ENCODE data around the gene PHF21A.

The PHF21A gene

GRCh38 chr11:46107408-46107718 lies 13.9 kb downstream of the PHF21A start:
- Histone ChIP-seq H3K27ac (ENCODE audit: low read depth, low read length) (no peak overlapping the region), H3K4me2 (ENCODE audit: low read depth, low read length, poor library complexity, severe bottlenecking) (no peak overlapping the region), H3F3A (ENCODE audit: insufficient read depth) (no peaks in the 10 kb centered on the region; the same call in 1 of the 2 replicates), H3K4me3 (ENCODE audit: insufficient read depth, low read length, poor library complexity, severe bottlenecking) (no peak overlapping the region), H3K9ac (ENCODE audit: low read length) (no peak overlapping the region), H3K36me3 (ENCODE audit: low read length) (no peaks in the 10 kb centered on the region), H3K27me3 (ENCODE audit: low read length) (no peaks in the 10 kb centered on the region), H3K9me2 (replicated peaks; ENCODE audit: insufficient read depth, low read length) (no peaks in the 10 kb centered on the region), H4K20me1 (ENCODE audit: low read depth, low read length) (peaks cover 28% of the 10 kb centered on the region; the same call in 1 of the 2 replicates), H3K9me3 (ENCODE audit: insufficient read depth, low read length) (no peaks in the 10 kb centered on the region), H3K79me2 (ENCODE audit: insufficient read depth, low read length) (peaks cover 40% of the 10 kb centered on the region), H2AFZ (ENCODE audit: low read depth, low read length, severe bottlenecking) (no peak overlapping the region)
- TF ChIP-seq EZH2phosphoT487 (conservative IDR thresholded peaks at IDR 0.05; ENCODE audit: low read length) (no peak), CTCF (IDR thresholded peaks at IDR 0.05; ENCODE audit: insufficient read depth, low read length, poor library complexity, severe bottlenecking) (no peak)

DNA sequence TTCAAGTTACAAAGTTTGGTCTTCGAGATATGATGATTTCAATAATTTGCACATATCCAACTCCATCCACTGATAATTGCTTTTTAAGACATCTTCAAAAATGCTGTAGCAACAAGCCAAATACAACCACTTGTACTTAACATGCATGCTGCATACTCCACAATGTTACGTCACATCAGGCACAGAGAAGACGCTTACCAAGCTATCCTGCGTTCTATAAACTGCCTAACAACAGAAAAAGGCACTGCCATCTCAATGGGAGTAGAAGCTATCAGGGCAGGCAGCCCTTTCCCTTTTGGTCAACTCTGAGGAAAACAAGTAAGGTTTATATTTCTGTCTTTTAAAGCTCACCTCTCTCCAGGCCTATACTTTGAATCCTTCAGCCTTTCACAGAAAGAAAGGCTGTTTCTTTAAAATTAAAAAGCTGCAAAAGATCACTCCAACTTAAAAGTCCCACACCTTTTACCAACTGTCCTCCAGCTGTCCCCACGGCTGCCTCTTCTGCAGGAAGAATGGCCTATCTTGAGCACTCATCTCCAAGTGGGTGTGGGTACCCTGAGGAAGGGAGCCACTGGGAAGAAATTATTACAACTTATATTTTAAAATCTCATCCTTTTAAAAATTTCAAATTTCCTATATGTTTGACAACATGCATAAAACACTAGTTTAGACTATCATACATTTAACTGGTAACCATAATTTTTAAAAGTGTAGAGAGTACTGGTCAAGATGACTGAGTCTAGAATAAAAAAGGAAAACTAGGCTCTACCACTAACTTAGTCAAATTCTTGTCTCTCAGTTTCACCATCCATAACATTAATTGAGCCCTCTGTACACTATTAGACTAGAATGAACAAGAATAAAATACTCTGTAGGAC lies 14.5 kb downstream of the PHF21A start:
- no peak overlapping the region for H3K4me3 ChIP-seq (ENCODE audit: insufficient read depth, low read length, poor library complexity, severe bottlenecking)
- H3K27me3 ChIP-seq (ENCODE audit: low read length): no peaks in the 10 kb centered on the region
- no peak overlapping the region for H2AFZ ChIP-seq (ENCODE audit: low read depth, low read length, severe bottlenecking)
- no peaks in the 10 kb centered on the region; the same call in 1 of the 2 replicates for H3F3A ChIP-seq (ENCODE audit: insufficient read depth)
- TF ChIP-seq CTCF (IDR thresholded peaks at IDR 0.05; ENCODE audit: insufficient read depth, low read length, poor library complexity, severe bottlenecking) (no peak), EZH2phosphoT487 (conservative IDR thresholded peaks at IDR 0.05; ENCODE audit: low read length) (no peak)
- peaks cover 23% of the 10 kb centered on the region; the same call in 1 of the 2 replicates for H4K20me1 ChIP-seq (ENCODE audit: low read depth, low read length)
- H3K9me2 ChIP-seq (replicated peaks; ENCODE audit: insufficient read depth, low read length): no peaks in the 10 kb centered on the region
- H3K27ac ChIP-seq (ENCODE audit: low read depth, low read length): no peak overlapping the region
- H3K79me2 ChIP-seq (ENCODE audit: insufficient read depth, low read length): peaks cover 34% of the 10 kb centered on the region
- no peaks in the 10 kb centered on the region for H3K36me3 ChIP-seq (ENCODE audit: low read length)
- no peak overlapping the region for H3K9ac ChIP-seq (ENCODE audit: low read length)
- H3K4me2 ChIP-seq (ENCODE audit: low read depth, low read length, poor library complexity, severe bottlenecking): no peak overlapping the region
- no peaks in the 10 kb centered on the region for H3K9me3 ChIP-seq (ENCODE audit: insufficient read depth, low read length)

- Histone ChIP-seq H3K36me3 (ENCODE audit: low read length) (no peaks in the 10 kb centered on the region), H3K4me2 (ENCODE audit: low read depth, low read length, poor library complexity, severe bottlenecking) (no peak overlapping the region), H3K9ac (ENCODE audit: low read length) (no peak overlapping the region), H3F3A (ENCODE audit: insufficient read depth) (no peaks in the 10 kb centered on the region; the same call in none of the 2 replicates), H4K20me1 (ENCODE audit: low read depth, low read length) (peaks cover 23% of the 10 kb centered on the region; the same call in 1 of the 2 replicates), H3K4me3 (ENCODE audit: insufficient read depth, low read length, poor library complexity, severe bottlenecking) (no peak overlapping the region), H3K79me2 (ENCODE audit: insufficient read depth, low read length) (peaks cover 25% of the 10 kb centered on the region), H2AFZ (ENCODE audit: low read depth, low read length, severe bottlenecking) (no peak overlapping the region), H3K27ac (ENCODE audit: low read depth, low read length) (no peak overlapping the region), H3K9me3 (ENCODE audit: insufficient read depth, low read length) (no peaks in the 10 kb centered on the region), H3K9me2 (replicated peaks; ENCODE audit: insufficient read depth, low read length) (no peaks in the 10 kb centered on the region), H3K27me3 (ENCODE audit: low read length) (no peaks in the 10 kb centered on the region)
- no peak for TF ChIP-seq CTCF (IDR thresholded peaks at IDR 0.05; ENCODE audit: insufficient read depth, low read length, poor library complexity, severe bottlenecking)
- no peak for TF ChIP-seq EZH2phosphoT487 (conservative IDR thresholded peaks at IDR 0.05; ENCODE audit: low read length)
Measured at GRCh38 chr11:46105926-46106325, 15.3 kb downstream of the PHF21A start.
